Endometrial microvascular endothelial cells (primary cell): ENCODE measurements around the gene GSE1. TPM values are rescaled to one million over a fixed set of nuclear protein-coding genes. Genes with fewer than 3 reads are reported as not detected.

ENCODE experiments used
- in situ Hi-C: cut with HindIII; loops from 2 replicates; pipeline ENCODE4 v1.10.0; 2017; ENCODE audit warnings: low sequenced_read_pairs, low pct_unique_long_range_greater_than_20kb; ENCODE audit errors: inconsistent ontology term
- total RNA-seq: library from RNA; depleted of rRNA; stranded (reverse); fragments of >200 nt; gene quantifications from one replicate; pipeline ENCODE4 v1.2.3, GENCODE V29; 2015; ENCODE audit errors: inconsistent ontology term

The GSE1 gene
- total RNA-seq, 1 donor from 2014 or later = 5.8 TPM

GRCh38 chr16:85601730-85602401 lies 11.3 kb upstream of the GSE1 start:
- in situ Hi-C loops = no loop called here

- in situ Hi-C loops = no loop called here
Observed at GRCh38 chr16:85602402-85603202, 10.5 kb upstream of the GSE1 start.

GRCh38 chr16:85603203-85603755 lies 9.8 kb upstream of the GSE1 start:
- in situ Hi-C loops = no loop called here

- in situ Hi-C loops = no loop called here
Observed at GRCh38 chr16:85604145-85604705, 8.9 kb upstream of the GSE1 start.

GRCh38 chr16:85605051-85605911 lies 7.8 kb upstream of the GSE1 start:
- in situ Hi-C loops = no loop called here

- in situ Hi-C loops = no loop called here
Observed at GRCh38 chr16:85605912-85606841, 6.9 kb upstream of the GSE1 start.

- in situ Hi-C loops = no loop called here
Observed at GRCh38 chr16:85606904-85607303, 6.2 kb upstream of the GSE1 start.

- in situ Hi-C loops = no loop called here
Observed at GRCh38 chr16:85607321-85607765, 5.8 kb upstream of the GSE1 start.

GRCh38 chr16:85607796-85608514 lies 5.2 kb upstream of the GSE1 start:
- in situ Hi-C loops = no loop called here

GRCh38 chr16:85608515-85608885 lies 4.6 kb upstream of the GSE1 start:
- in situ Hi-C loops = no loop called here

- in situ Hi-C loops = no loop called here
Observed at GRCh38 chr16:85608887-85609286, 4.2 kb upstream of the GSE1 start.

GRCh38 chr16:85609539-85609938 lies 3.6 kb upstream of the GSE1 start:
- in situ Hi-C loops = no loop called here

- in situ Hi-C loops = no loop called here
Observed at GRCh38 chr16:85610059-85610445, 3.1 kb upstream of the GSE1 start.

- in situ Hi-C loops = no loop called here
Observed at GRCh38 chr16:85610446-85611193, 2.5 kb upstream of the GSE1 start.

- in situ Hi-C loops = no loop called here
Observed at GRCh38 chr16:85611194-85611443, 2.0 kb upstream of the GSE1 start.

GRCh38 chr16:85611444-85612190 lies 1.5 kb upstream of the GSE1 start:
- in situ Hi-C loops = no loop called here
